ENCODE results near the gene CDKN2AIP.
A peak's percentile ranks its signal among the peaks of the same experiment; 100 is the strongest.

CDKN2AIP gene, protein sequence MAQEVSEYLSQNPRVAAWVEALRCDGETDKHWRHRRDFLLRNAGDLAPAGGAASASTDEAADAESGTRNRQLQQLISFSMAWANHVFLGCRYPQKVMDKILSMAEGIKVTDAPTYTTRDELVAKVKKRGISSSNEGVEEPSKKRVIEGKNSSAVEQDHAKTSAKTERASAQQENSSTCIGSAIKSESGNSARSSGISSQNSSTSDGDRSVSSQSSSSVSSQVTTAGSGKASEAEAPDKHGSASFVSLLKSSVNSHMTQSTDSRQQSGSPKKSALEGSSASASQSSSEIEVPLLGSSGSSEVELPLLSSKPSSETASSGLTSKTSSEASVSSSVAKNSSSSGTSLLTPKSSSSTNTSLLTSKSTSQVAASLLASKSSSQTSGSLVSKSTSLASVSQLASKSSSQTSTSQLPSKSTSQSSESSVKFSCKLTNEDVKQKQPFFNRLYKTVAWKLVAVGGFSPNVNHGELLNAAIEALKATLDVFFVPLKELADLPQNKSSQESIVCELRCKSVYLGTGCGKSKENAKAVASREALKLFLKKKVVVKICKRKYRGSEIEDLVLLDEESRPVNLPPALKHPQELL

DNA sequence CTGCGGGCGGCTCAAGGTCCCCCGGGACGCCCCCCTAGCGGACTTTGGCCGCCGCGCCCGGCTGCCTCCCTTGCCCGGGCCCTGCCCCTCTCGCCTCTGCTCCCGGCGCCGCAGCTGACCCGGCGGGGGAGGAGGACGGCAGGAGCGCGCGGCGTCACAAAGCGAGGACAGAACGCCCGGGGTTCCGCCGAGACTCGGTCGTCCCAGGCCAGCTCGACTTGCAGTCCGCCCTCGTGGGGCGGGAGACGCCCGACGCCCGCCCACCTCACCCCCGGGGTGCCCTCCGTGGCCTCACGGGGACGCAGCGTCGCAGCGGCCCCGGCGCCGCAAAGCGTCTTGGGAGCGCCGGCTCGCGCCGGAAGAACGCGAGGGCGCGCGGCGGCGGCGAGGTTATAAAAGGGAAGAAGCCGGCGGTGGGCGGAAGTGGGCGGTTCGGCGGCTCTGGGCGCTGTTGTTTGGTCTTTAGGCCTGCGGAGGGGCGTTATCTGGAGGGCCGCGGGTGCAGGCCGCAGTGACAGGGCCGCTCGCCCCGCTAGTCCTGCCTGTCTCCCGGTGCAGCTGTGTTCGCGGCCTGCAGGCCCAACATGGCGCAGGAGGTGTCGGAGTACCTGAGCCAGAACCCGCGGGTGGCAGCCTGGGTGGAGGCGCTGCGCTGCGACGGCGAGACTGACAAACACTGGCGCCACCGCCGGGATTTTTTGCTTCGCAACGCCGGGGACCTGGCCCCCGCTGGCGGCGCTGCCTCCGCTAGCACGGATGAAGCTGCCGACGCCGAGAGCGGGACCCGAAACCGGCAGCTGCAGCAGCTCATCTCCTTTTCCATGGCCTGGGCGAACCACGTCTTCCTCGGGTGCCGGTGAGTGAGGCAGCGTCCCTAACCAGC, at the start of gene CDKN2AIP:
Gene CDKN2AIP (plus strand): TSS at position 423 of the 883 bp plus-strand sequence. CDS start 162 bp downstream, at position 585.
- DNase-seq, result peak; percentile 94

DNA sequence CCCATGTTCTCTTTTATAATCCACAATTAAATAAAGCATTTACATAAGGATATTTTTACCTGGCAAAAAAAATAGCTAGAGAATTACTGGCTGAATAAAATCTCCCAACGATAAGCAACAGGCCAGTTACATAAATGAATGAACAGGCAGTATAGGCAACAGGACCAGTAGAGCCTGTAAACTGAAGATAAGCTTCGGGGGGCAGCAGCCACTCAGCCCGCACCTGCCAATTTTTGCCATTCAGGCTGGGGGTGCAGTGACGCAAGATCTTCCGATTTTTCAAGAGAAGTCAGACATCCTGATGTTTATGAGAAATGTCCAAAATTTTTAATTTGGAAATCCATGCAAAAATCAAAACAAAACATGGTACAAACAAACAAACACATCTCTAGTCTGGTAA, 49.0 kb upstream of the CDKN2AIP start:
- no peak for DNase-seq

DNA sequence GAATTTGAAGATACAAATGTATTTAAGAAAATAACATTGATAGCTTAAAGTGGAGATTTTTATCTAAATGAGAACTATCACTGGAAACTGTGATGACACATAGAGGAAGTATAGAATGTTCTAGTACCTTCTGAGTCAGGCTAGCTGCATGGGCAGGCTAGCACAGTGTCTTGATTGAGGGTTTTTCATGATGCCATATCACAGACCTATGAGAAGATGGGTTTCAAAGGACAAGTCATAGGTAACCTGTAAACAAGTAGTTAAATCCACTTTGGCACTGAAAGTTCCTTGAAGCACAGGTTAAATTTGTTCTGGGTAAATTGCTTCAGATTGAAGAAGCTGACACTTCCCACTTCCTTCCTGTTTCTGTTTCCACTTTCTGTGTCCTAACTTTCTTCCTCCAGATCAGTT, 48.2 kb upstream of the CDKN2AIP start:
- no peak for DNase-seq

DNA sequence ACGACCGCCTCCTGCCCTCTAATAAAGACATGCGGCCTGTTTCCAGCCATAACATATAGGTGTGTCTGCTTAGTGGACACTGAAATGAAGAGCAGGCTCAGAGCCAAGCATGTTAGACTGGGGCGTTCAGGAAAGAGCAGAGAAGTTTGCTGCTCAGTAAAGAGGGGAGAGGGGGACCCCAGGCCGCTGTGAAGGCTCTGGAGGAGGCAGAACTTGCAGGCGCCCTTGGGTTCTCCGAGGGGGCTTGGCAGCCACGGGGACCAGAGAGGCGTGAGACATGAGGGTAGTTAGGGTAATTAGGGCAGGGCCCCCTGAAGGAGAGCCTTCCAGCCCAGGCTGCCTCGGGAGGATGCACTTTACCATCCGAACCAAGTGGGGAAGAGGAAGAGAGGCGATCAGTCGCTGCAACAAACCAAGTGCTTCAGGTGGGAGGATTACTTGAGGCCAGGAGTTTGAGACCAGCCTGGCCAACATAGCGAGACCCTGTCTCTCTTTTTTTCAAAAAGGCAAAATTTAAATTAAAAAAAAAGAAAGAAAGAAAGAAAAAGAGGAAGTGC, 46.6 kb upstream of the CDKN2AIP start:
- DNase-seq, result no peak

DNA sequence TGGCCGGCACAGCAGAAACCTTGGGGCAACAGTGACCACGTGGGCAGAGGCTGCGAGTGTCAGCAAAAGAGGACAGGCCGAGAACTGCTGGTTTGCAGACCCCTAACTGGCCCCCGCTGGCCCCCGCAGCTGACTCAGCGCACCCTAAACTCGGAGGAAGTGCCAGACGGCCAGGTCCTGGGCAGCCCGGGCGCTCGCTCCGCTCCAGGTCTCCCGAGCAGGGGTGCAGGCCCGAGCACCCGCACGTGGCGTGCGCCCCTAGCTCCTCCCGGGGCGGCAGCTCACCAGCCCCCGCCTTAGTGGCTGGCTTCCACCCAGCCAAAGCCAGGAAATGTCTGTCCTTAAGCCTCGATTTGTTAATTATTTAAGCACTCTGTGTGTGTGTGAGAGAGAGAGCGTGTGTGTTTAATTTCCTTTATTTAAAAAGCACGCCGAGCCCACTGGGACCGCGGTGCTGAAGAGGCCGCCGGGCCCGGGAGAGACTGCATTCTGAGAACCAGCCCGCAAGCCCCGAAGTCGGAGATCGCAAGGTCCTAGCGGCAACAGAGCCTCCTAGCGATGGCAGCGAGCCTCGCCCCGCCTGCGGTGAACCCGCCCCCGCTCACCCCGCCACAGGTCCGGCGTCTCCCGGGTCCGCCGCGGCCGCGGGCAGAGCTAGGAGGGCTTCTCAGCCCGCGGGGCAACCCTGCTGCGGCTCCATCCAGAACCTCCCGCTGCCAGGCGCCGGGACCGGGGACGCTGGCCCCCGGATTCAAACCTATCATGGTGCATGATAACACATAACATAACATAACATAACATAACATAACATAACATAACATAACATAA, 45.9 kb upstream of the CDKN2AIP start:
- peak; percentile 66 for DNase-seq

DNA sequence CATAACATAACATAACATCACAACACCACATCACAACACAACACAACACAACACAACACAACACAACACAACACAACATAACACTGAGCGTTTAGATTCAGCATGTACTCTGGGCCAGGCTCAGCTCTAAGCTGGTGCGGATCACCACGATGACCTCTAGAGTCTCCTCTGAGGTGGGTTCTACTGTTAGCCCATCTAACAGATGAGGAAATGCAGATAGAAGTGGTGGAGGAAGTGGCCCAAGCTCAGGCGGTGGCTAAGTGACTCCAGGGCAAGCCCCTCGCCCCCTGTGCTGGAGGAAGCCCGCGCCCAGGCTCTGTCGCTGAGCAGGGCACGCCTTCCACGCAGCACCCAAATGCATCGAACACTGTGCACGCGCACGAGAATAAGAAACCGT, 45.3 kb upstream of the CDKN2AIP start:
- DNase-seq, result no peak

DNA sequence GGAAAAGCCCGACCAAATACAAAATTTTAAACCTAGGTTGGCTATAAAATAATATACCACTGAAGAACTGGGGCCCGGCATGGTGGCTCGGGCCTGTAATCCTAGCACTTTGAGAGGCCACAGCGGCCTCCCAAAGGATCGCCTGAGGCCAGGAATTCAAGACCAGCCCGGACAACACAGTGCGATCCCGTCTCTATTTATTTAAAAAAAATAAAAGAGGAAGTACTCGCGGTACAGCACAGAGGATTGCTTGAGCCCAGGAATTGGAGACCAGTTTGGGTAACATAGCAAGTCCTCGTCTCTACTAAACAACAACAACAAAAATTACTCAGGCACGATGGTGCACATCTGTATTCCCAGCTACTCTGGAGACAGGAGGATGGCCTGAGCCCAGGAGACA, 44.8 kb upstream of the CDKN2AIP start:
- no peak for DNase-seq

DNA sequence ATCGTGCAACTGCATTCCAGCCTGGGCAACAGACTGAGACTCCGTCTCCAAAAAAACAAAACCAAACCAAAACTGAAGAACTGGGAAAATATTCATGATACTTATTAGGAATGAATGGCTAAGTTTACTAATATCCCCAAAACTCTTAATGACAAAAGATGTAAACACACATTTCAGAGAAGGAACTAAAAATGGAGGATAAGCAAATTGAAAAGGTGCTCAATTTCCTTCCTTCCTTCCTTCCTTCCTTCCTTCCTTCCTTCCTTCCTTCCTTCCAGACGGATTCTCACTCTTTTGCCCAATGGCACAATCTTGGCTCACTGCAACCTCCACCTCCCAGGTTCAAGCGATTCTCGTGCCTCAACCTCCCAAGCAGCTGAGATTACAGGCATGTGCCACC, 44.4 kb upstream of the CDKN2AIP start:
- no peak for DNase-seq

DNA sequence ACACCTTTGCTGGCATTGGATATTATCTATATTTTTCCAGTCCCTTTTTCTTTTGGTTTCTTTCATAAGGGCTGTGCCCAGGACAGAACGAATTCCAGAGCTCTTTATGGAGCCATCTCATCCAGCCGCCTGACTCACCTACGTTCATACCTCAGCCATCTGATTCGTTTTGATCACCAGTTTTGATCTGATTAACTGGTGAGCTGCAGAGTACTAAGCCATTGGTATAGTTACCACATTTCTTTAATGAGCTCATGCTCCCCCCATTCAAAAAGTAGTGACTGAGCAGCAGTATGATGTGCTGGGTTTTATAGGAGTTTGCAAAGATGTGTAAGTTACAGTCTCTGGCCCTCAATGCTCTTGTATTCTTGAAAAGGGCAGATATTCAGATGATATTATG, 43.0 kb upstream of the CDKN2AIP start:
- no peak for DNase-seq

DNA sequence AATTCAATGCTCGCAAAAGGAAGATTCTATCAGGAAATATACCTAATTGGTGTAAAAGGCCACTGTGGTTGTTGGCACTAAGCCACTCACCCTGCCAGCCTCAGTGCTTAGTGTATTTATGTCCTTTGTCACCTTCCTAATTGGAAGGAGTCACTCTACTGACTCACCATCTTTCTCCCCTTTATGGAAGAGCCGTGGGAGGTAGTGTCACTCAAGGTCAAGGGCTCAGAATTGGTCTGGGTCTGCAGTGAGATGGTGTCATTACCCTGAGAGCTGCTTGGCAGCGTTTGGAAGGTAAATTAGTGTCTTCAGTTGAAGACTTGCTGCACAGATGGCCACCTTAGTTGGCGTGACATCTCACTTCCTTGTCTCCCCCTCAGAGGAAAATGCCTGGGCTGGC, 41.7 kb upstream of the CDKN2AIP start:
- no peak for DNase-seq

DNA sequence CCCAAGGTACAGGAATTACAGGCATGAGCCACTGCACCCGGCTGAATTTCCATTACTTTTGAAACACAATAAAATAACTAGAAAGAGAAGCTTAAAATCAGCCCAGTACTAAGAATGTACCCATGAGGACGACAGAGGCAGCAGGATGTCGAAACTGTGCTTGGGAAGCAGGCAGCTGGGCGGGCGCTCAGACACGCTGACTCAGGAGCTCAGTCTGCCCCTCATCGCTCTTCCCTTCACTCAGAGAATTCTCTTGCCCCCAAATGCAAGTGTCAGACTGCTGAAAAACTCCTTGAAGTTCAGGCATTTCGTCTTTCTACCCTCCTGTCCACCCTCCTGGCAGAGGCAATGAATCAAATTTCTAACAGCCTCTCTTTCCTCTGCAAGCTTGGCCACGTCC, 41.0 kb upstream of the CDKN2AIP start:
- no peak for DNase-seq

DNA sequence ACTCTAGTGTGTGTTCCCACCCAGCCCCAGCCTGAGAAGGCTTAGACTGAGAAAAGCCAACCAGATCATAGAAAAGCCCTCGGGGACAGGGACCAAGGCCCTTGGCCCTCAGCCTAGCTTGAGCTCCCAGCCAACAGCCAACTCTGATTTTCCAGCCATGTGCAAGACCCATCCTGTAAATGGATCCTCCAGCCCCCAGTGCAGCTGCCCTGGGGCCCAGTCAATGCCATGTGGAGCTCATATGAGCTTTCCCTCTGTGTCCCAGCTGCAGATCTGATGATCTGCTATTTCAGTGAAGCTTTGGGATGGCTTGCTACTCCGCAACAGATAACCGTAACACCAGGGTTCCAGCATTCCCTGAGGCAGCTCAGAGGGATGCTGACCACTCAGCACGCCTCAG, 40.5 kb upstream of the CDKN2AIP start:
- DNase-seq, result no peak

DNA sequence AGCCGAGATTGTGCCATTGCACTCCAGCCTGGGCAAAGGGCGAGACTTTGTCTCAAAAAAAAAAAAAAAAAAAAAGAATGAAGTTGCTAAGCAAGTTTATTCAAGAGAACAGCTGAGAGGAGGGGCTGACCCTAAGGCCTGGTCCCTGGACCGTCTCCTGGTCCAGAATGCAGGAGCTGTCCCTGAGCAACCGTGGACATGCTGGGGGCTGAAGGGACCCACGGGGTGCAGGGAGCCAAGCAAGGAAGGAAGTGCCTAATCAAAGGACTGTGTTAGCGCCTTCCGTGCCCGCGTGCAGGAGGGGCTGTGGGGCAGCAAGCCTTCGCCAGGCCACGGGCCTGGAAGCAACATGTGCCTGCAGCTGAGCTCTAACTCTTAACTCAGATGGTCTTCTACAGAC, 39.1 kb upstream of the CDKN2AIP start:
- DNase-seq, result no peak

DNA sequence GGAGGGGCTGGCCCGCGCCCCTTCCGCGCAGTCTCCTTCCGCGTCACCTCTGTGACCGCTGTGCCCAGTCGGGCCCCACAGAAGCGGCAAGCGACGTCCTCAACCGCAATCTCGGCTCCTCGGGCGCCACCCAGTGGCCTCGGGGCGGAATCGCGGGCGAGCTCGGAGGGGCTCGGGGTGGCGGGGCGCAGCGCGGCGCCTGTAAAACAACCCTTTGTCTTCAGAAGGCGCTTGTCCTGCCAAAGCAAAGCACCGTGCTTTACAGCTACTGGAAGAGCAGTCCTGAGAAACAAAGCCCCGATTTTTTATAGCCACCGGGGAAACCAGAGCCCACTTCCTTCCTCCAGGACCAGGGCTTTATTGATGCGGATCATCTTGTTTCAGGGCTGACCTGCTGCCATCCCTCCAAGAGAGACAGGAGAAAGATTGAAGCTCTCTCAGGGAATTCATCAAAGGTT, 37.3 kb upstream of the CDKN2AIP start:
- peak; percentile 93 for DNase-seq

DNA sequence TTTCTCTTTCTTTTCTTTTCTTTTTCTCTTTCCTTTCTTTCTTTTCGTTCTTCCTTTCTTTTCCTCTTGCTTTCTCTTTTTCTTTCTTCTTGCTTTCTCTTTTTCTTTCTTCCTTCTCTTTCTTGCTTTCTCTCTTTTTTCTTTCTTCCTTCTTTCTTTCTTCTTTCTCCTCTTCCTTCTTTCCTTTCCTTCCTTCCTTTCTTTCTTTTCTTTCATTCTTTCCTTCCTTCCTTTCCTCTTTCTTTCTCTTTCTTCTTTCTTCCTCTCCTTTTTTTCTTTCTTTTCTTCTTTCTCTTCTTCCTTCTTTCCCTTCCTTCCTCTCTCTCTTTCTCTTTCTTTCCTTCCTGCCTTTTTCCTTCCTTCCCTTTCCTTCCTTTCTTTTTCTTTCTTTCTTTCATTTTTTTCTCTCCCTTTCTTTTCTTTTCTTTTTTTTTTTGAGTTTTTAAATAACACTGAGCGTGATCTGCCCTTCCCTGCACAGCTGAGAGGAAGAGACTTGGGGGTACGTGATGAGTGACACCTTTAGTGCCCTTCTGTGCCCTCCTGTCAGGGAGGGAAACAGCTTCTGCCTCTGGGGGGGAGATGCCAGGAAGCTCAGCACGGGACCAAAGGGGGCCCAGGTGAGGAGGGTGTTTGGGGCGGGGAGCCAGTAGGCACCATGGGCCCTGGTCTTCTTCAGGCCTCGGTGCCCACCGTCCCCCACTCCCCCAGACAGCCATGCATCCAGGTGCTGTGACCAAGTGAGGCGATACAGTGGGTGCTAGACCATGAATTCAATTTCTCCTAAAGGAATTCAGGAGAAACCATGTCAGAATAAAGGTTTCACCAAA, 36.6 kb upstream of the CDKN2AIP start:
- DNase-seq, result no peak

DNA sequence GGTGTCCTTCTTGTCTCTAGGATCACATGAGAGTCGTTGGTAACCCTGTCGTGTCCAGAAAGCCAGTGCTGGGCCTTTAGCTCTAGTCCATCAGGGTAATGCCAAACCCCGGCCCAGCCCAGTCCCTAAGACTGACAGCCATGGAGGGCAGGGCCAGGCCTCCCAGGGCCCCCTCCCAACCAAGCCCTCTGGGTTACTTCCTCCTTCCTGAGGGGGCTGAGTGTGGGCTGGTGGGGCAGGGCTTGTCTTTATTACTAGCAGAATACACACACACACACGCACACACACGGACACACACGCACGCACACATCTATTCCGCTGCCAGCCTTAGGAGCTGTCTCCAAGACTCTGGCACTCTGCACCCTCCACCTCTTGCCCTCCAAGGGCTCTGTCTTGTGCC, 35.6 kb upstream of the CDKN2AIP start:
- DNase-seq, result no peak

DNA sequence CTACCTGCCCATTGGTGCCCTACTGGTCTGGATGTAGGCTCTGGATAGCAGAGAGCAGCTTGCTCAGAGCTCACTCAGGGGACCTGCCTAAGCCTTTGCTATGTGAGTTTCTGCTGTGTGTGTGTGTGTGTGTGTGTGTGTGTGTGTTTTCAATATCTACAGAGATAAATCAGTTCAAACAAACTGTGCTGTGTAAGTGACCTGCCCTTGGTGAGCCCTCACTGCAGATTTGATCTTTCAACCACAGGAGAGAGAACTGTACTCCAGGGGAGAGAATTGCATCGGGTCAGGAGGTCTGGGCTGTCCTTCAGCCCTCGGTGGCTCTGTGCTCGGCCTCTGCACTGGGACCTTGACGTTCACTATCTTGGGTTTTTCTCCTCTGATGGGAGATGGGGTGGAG, 35.0 kb upstream of the CDKN2AIP start:
- DNase-seq, result no peak

DNA sequence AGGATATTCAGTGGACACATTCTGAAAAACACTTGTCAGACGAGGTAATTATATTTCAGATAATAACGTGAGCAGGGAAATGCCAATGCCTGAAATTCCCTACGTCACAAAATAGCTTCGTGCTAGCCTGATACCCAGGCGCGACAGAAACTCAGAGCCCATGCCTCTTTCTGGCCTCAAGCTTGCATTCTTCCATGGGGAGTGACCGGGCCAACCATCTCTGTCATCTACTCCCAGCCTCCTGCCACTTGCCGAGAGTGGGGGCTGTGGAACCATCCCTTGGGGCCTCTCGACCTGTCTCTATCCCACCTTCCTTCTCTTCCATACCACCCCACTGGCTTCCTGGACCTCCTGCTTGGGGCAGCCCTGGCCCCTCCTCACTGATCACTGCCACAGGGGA, 34.5 kb upstream of the CDKN2AIP start:
- no peak for DNase-seq

DNA sequence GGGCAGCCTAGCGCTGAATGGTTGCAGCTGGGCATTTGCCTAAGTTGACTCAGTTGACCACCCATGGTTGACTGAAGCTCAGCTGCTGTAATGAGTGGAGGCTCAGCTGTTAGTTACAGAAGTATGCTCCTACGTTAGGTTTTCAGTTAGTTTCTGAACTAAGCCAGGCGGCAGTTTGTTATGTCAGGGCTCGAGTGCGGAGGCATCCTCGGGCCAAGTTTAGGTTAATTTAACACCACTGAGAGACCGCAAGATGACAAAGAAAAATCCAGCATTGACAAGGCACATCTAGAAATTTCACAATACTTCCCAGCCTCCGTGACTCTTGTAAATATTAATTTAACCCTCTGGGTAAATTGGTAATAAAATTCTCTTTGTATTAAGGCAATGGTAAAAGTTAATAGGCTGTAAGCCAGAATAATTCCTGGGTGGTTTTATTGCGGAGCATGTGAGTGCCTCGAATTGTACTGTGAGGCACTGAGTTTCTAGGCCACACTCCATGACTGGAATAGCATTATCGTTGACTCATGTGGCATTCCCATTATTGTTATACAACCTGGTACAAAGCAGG, 33.1 kb upstream of the CDKN2AIP start:
- no peak for DNase-seq

DNA sequence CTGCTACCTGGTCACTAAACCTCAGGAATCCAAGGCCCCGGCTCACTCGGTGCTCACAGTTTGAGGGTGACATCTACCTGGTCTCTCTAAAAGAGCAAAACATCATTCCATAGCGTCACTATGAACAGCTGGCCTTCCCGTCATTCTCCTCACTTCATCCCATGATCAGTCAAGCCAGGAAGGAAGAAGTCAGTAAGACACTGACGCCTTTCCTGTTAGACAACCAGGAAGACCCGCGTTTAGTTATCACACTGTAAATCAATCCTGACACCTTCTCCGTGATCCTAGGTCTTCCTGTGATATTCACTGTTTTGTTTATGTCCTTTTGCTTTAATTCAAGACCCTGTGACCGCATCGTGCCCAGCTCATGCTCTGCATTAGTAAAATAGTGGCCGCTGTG, 31.6 kb upstream of the CDKN2AIP start:
- DNase-seq, result no peak
